A673 (cell line): Measurements from ENCODE around the gene CCDC78.

Experiments
- EZH2 ChIP-seq: fragments of 200-600 bp; sonication (generic); IDR thresholded peaks from 2 replicates; pipeline ENCODE4 v1.6.1; 2017; ENCODE audit warnings: borderline replicate concordance, low read depth, mild to moderate bottlenecking, mixed read lengths, antibody characterized with exemption, low read length; ENCODE audit not compliant: poor library complexity, severe bottlenecking
- TF ChIP-seq, protein P1 (sequence below): fragments of 300-800, 200-600 bp; sonication (generic); conservative IDR thresholded peaks from 2 replicates; pipeline ENCODE4 v1.5.1; 2017; ENCODE audit warnings: low read depth, mild to moderate bottlenecking, antibody characterized with exemption, low read length, moderate library complexity, mixed read lengths

DNA sequence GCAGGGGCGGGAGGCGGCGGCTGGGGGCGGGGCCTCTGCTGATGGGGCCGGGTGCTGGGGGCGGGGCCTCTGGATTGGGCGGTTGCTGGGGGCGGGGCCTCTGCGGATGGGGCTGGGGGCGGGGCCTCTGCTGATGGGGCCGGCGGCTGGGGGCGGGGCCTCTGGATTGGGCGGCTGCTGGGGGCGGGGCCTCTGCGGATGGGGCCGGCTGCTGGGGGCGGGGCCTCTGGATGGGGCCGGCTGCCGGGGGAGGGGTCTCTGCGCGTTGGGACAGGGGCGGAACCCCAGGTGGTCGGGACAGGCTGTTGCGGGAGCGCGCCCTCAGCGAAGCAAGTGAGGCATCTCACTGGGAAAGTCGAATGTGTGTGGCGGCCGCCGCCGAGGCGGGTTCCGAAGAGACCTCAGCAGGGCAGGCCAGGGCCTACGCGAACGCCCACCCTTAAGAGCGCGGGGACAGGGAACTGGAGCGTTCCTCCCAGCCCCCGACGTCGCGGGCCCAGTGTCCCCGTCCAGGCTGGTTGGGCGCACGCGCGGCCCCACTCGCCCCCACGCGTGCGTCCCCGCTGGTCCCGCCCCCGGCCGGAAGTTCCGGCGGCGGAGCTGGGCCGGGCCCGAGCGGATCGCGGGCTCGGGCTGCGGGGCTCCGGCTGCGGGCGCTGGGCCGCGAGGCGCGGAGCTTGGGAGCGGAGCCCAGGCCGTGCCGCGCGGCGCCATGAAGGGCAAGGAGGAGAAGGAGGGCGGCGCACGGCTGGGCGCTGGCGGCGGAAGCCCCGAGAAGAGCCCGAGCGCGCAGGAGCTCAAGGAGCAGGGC is 46.2 kb downstream of the CCDC78 start, which contains the start of gene STUB1:
- TF ChIP-seq, protein P1, sequence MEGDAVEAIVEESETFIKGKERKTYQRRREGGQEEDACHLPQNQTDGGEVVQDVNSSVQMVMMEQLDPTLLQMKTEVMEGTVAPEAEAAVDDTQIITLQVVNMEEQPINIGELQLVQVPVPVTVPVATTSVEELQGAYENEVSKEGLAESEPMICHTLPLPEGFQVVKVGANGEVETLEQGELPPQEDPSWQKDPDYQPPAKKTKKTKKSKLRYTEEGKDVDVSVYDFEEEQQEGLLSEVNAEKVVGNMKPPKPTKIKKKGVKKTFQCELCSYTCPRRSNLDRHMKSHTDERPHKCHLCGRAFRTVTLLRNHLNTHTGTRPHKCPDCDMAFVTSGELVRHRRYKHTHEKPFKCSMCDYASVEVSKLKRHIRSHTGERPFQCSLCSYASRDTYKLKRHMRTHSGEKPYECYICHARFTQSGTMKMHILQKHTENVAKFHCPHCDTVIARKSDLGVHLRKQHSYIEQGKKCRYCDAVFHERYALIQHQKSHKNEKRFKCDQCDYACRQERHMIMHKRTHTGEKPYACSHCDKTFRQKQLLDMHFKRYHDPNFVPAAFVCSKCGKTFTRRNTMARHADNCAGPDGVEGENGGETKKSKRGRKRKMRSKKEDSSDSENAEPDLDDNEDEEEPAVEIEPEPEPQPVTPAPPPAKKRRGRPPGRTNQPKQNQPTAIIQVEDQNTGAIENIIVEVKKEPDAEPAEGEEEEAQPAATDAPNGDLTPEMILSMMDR: no peak
- TF ChIP-seq EZH2: no peak
